ENCODE measurements around the gene LRRC4C.
"Not testable (repeated sequence)": the region's sequence is repeated elsewhere in the genome, so short reads cannot be mapped to it uniquely, and the experiment has no call there.

The LRRC4C gene

GRCh38 chr11:40203606-40204005 lies 1255.8 kb downstream of the LRRC4C start:
- in situ Hi-C loops (cut with HindIII; ENCODE audit: low sequenced_read_pairs), result no loop called here

GRCh38 chr11:40202589-40203270 lies 1256.7 kb downstream of the LRRC4C start:
- in situ Hi-C loops (cut with HindIII; ENCODE audit: low sequenced_read_pairs), result no loop called here

GRCh38 chr11:40192590-40192989 lies 1266.9 kb downstream of the LRRC4C start:
- in situ Hi-C loops (cut with HindIII; ENCODE audit: low sequenced_read_pairs), result not testable (repeated sequence)

- in situ Hi-C loops (cut with HindIII; ENCODE audit: low sequenced_read_pairs), result no loop called here
These were observed 1269.2 kb downstream of the LRRC4C start for GRCh38 chr11:40190294-40190693.

- in situ Hi-C loops (cut with HindIII; ENCODE audit: low sequenced_read_pairs), result no loop called here
These were observed 1270.6 kb downstream of the LRRC4C start for GRCh38 chr11:40188848-40189247.

GRCh38 chr11:40187295-40187694 lies 1272.2 kb downstream of the LRRC4C start:
- in situ Hi-C loops (cut with HindIII; ENCODE audit: low sequenced_read_pairs), result no loop called here

- in situ Hi-C loops (cut with HindIII; ENCODE audit: low sequenced_read_pairs), result no loop called here
These were observed 1272.8 kb downstream of the LRRC4C start for GRCh38 chr11:40186437-40187263.

GRCh38 chr11:40185793-40186192 lies 1273.7 kb downstream of the LRRC4C start:
- in situ Hi-C loops (cut with HindIII; ENCODE audit: low sequenced_read_pairs), result no loop called here

GRCh38 chr11:40183073-40184064 lies 1276.1 kb downstream of the LRRC4C start:
- in situ Hi-C loops (cut with HindIII; ENCODE audit: low sequenced_read_pairs), result no loop called here

- in situ Hi-C loops (cut with HindIII; ENCODE audit: low sequenced_read_pairs), result no loop called here
These were observed 1279.9 kb downstream of the LRRC4C start for GRCh38 chr11:40179541-40179940.

- in situ Hi-C loops (cut with HindIII; ENCODE audit: low sequenced_read_pairs), result no loop called here
These were observed 1281.0 kb downstream of the LRRC4C start for GRCh38 chr11:40178470-40178869.

- in situ Hi-C loops (cut with HindIII; ENCODE audit: low sequenced_read_pairs), result no loop called here
These were observed 1283.5 kb downstream of the LRRC4C start for GRCh38 chr11:40175980-40176379.

- in situ Hi-C loops (cut with HindIII; ENCODE audit: low sequenced_read_pairs), result no loop called here
These were observed 1289.4 kb downstream of the LRRC4C start for GRCh38 chr11:40170078-40170477.

- in situ Hi-C loops (cut with HindIII; ENCODE audit: low sequenced_read_pairs), result no loop called here
These were observed 1291.0 kb downstream of the LRRC4C start for GRCh38 chr11:40168414-40168813.

GRCh38 chr11:40167805-40168204 lies 1291.6 kb downstream of the LRRC4C start:
- in situ Hi-C loops (cut with HindIII; ENCODE audit: low sequenced_read_pairs), result not testable (repeated sequence)

GRCh38 chr11:40166892-40167291 lies 1292.6 kb downstream of the LRRC4C start:
- in situ Hi-C loops (cut with HindIII; ENCODE audit: low sequenced_read_pairs), result no loop called here

- in situ Hi-C loops (cut with HindIII; ENCODE audit: low sequenced_read_pairs), result no loop called here
These were observed 1296.3 kb downstream of the LRRC4C start for GRCh38 chr11:40162901-40163883.

- in situ Hi-C loops (cut with HindIII; ENCODE audit: low sequenced_read_pairs), result no loop called here
These were observed 1297.5 kb downstream of the LRRC4C start for GRCh38 chr11:40161854-40162410.

GRCh38 chr11:40160418-40160817 lies 1299.0 kb downstream of the LRRC4C start:
- in situ Hi-C loops (cut with HindIII; ENCODE audit: low sequenced_read_pairs), result no loop called here

- in situ Hi-C loops (cut with HindIII; ENCODE audit: low sequenced_read_pairs), result no loop called here
These were observed 1309.7 kb downstream of the LRRC4C start for GRCh38 chr11:40149721-40150120.
